ENCODE measurements around the gene MNX1. TPM values are rescaled to one million over a fixed set of nuclear protein-coding genes. Genes with fewer than 3 reads are reported as not detected.

The MNX1 gene
- polyA plus RNA-seq, 3 donors: 0.04 to 0.18 (median 0.12) TPM

GRCh38 chr7:157033483-157034473 is 23.3 kb upstream of the MNX1 start:
- no peak for DNase-seq

GRCh38 chr7:157032644-157033482 is 22.4 kb upstream of the MNX1 start:
- DNase-seq: no peak

GRCh38 chr7:157032128-157032527 is 21.7 kb upstream of the MNX1 start:
- no peak for DNase-seq

- no peak for DNase-seq
These were observed 17.9 kb upstream of the MNX1 start for GRCh38 chr7:157028199-157028903.

- no peak for DNase-seq
These were observed 17.2 kb upstream of the MNX1 start for GRCh38 chr7:157027568-157028198.

- DNase-seq: no peak
These were observed 14.3 kb upstream of the MNX1 start for GRCh38 chr7:157024716-157025115.

GRCh38 chr7:157023589-157023905 is 13.1 kb upstream of the MNX1 start:
- no peak for DNase-seq

- no peak for DNase-seq
These were observed 12.5 kb upstream of the MNX1 start for GRCh38 chr7:157022681-157023588.

GRCh38 chr7:157021871-157022680 is 11.6 kb upstream of the MNX1 start:
- DNase-seq: no peak

- DNase-seq: no peak
These were observed 10.8 kb upstream of the MNX1 start for GRCh38 chr7:157021071-157021870.

GRCh38 chr7:157020514-157021070 is 10.1 kb upstream of the MNX1 start:
- DNase-seq: no peak

- DNase-seq: no peak
These were observed 9.4 kb upstream of the MNX1 start for GRCh38 chr7:157019718-157020451.

GRCh38 chr7:157018997-157019608 is 8.6 kb upstream of the MNX1 start:
- no peak for DNase-seq

GRCh38 chr7:157018328-157018996 is 8.0 kb upstream of the MNX1 start:
- no peak for DNase-seq

- DNase-seq: no peak
These were observed 7.3 kb upstream of the MNX1 start for GRCh38 chr7:157017603-157018327.

GRCh38 chr7:157017149-157017548 is 6.7 kb upstream of the MNX1 start:
- DNase-seq: no peak
